Glomerular visceral epithelial cell (primary cell): ENCODE measurements around the gene ADAMTS2.
A peak's percentile ranks its signal among the peaks of the same experiment; 100 is the strongest.

Experiments
- DNase-seq: peaks from one replicate; pipeline ENCODE4 v3.0.0-alpha.2; 2016; ENCODE audit errors: extremely low spot score

The ADAMTS2 gene

DNA sequence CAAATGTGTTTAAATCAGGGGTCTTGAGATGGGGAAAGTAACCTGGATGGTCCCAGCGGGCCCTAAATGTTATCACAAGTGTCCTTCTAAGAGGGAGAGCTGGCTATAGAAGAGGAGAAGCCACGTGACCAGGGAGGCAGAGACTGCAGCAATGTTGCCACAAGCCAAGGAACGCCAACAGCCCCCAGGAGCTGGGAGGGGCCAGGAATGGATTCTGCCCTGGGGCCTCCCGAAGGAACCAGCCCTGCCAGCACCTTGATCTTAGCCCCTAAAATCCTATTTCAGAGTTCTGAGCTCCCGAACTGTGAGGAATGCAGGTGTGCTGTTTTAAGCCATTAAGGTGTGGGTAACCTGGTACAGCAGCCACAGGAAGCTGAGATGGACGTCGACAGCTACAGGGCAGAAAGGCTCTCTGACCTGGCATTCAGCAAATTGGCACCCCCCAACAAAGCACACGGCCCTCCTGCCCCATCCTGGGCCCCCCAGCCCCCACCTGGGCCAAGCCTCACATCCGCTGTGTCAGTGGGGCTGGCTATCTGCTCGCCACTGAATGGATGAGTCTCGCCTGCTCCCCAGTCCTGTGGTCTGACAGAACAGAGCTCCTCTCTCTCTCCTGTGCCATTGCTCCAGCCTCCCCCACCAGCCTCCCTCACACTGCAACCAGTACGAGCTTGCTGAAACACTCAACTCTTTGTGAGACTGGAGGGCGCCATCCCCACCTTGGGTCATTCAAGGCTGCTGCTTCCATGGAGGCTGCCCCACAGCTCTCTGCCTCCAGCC lies 78.8 kb downstream of the ADAMTS2 start:
- no peak for DNase-seq

DNA sequence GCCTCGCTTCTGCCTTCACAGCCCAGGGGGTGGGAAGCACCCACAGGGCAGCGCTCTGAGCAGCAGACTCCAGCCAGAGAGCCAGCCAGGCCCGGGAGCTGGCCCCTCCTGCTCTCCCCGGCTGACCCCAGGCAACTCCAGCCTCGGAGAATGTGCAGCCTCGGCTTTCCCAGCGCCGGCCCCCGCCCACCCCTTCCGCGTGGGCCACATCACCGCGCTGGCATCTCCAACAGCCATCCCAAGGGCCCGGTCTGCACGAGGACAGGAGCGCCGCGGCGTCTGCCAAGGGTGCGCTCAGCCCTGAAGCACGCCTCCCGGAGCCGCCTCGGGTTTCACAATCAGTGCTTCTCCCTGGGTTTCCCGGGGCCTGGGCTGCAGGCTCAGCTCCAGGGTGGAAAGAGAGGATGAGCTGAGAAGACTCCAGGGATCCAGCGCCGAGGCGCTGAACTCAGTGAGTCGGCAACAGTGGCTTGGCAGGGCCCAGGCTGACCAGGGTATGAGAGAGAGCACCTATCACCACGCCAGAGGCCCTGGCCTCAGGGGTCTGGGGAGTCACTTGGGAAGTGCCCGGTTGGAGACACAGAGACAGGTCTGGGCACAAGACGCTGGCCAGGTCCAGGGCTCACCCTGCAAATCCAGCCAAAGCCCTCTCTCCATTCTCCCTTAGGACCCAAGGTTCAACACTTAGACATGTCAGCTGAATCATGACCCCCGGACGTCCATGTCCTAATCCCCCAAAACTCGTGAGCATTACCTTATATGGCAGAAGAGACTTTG lies 79.6 kb downstream of the ADAMTS2 start:
- peak; percentile 25 for DNase-seq

DNA sequence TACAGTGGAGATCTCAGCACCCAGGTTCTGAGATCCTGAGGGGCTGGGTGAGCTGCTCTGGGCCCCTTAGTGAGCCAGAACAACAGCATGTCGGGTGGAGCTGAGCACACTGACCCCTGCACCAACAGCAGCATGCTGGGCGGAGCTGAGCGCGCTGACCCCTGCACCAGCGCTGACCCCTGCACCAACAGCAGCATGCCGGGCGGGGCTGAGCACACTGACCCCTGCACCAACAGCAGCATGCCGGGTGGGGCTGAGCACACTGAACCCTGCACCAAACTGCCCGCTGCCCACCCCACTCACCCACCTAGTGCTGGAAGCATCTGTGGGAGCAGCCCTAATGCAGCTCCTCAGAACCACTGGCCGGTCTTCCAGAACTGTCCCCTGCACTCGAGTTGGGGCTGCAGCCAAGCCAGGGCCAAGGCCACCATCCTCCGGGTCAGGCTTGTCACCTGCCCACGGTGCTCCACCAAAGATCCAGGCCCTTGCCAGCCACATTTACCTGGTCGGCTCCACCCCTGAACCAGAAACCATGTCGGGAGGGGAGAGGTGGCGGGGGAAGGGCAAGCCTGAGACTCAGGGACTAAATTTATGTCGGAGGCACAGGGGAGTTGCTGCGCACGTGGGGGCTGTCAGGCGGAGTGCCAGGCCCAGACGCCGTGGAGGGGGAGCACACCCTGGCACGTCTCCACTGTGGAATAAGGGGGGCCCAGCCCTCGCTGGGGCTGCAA lies 80.3 kb downstream of the ADAMTS2 start:
- no peak for DNase-seq

DNA sequence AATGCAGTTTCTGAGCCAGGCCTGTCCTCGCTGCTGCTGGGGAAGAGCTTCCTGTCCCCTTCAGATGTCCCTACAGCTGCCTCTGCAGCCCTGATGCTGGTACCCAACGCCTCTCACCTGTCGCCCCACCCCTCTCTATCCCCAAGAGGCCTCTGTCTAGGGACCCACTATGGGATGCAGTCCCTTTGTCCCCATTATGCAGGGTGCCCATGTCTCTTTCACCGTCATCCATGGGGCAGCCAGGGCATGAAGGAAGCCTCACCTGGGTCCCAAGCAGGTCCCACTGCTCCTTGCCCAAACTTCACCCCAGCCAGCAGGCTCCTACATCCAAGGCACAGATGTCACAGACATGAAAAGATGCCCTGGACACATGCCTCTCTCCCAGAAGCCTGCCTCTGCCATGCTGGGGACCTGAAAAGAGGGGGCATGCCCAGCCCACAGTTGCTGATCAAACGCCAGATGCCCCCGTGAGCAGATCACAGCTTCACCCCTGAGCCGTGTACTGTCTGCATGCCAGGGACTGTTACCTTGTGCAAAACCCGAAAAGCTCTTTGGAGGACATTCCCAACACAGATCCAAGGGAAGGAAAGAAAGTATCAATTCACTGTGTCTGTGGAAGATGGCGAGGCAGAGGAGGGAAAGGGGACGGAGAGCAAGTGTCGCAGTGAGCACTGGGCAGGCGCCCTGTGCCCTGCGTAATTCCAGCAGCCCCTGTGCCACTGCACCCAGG lies 81.0 kb downstream of the ADAMTS2 start:
- DNase-seq = no peak

DNA sequence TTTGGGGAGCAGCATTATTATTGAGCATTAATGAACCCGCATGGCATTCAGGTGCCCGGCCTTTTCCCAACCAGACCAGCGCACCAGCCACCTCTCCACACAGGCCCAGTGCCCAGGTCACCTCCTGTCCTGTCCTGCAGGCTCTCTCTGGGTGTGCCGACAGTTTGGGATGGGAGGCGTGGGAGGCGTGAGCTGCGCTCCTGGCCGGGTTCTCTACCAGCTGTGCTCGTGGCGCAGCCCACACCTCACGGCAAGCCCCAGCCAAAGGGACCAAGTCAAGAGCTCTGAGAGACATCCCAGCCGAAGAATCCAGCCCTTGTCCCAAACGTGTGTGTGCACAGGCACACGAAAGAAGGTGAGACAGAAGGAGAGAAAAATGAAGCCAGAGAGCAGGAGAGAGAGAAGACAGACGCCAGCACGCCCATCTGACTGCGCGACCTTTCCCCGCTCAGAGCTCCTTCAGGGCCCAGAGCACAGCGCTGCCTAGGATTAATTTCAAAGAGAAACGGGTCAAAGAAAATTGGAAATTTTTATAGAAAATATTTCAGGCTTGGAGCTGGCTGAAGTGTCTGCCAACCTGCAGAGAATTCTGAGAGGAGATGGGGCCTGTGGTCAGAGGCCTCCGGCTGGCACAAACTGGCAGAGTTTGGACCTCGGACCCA lies 81.7 kb downstream of the ADAMTS2 start:
- no peak for DNase-seq

DNA sequence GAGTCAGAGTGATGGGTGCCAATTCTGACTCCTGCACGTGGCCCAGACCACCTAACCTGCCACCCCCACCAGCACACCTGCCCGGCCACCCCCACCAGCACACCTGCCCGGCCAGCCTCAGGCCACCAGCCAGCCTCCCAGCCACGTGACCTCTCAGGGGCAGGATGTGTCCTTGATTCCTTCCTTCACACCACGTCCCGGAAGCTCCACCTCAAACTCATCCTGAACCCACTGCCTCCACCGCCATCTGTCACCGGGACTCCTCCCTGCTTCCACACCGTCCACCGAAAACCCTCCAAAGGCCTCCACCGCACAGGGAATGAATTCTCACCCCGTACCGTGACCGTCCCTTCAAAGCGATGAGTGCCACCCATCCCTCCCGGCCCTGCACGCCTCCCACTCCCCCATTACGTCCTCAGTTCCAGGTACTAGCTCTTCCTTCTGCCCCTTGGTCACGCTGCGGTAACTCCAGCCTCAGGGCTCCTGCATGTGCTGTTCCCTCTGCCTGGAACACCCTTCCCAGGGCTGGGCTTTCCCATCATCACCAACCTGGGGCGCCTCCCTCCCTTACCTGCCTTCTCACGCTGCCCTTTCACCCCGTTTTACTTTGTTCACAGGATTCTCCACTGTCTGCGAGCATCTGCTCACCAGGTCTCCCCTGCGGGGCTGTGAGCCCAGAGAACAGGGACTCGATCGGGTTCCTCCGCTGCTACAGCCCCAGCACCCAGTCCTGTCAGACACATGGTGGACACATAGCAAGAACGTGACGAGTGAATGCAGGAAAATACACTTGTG lies 82.9 kb downstream of the ADAMTS2 start:
- no peak for DNase-seq

DNA sequence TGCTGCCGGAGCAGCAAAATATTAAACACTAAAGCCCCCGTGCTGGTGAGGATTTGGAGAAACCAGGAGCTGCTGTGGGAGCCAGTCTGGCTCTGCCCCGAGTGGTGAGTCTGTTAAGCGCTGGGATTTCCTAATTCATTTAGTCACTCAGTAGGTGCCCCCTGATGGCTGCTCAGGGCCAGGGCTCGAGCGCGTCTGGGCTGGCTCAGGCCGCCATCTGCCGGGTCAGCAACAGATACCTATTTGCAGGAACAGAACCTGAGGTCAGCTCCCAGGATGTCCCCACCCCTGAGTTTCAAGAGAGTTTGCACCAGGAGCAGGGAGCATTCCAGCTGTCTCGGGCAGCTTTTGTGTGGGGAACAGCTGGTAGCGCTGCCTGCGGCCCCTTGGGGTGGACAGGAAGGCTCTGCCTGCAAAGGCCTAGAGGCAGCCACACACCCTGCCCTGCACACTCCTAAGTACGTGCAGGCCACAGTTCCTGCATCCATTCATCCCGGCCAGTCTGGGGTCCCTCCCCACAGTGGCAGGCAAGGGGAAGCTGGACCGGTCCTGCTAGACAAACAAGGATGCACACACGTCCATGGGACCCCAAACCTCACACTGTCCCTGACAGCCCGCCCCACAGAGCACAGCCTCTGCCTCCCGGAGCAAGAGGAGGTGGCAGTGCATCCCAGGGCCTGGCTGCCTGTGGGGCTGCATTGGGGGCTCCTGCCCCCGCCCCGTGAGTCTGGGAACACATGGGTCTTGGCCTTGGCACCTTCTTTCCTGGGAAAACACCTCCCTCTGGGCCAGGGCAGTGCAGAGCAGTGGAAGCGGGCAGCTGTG lies 83.7 kb downstream of the ADAMTS2 start:
- DNase-seq = no peak

DNA sequence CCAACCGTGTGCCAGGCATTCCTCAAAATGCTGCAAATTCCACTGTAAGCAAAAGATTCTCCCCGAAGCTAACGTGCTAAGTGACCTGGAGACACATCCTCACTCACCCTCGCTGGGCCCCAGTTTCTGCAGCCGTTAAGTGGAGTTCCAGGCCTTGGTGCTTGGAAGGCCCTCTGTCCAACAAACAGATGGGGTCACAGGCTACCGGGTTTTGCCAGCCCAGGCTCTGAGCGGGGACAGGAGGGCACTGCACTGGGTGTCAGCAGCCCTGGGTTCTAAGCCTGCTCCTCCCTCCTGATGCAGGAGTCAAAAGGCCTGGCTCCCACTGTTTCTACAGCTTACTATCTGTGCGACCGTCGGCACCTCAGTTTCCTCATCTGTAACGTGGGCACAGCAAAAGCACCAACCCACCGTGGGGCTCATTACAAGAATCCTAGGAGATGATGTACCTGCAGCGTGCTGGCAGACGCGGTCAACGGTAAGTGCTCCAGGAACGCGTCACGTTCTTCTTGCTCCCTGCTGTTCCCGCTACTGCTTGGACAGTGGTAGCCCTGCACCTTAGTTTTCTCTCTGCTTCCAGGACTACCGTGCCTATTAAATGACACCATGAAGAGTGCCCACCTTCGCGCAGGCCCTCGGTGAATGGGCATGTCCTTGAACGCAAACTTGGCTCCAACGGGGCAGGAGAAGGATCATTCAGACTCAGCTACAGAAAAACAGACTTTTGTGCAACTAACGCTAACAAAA lies 84.8 kb downstream of the ADAMTS2 start:
- no peak for DNase-seq

DNA sequence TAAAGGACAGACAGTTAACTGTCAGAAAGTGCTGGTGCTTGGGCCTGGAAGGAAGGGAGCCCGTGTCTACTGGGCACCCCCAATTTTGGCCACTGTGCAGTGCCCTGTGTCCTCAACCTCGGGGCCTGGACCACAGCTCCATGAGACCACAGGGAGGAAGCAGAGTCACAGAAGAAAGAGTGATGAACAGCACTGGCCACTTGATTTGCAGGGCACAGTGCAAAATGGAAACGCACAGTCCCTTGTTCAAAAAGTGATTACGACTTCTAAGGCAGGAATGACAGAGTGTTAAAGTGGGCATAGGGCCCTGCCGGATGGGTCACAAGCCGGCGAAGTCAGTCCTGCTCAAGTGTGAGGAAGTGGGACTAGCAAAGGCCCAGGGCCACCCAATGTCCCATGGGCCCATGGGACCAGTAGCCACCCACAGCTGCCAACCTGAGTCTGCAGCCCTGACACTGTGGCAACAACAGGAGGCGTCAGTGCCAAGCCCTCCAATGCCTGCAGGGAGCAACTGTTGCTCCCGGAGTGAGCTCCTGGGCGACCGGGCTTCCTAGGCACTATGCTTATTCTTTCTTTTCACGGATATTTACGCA lies 85.4 kb downstream of the ADAMTS2 start:
- no peak for DNase-seq

DNA sequence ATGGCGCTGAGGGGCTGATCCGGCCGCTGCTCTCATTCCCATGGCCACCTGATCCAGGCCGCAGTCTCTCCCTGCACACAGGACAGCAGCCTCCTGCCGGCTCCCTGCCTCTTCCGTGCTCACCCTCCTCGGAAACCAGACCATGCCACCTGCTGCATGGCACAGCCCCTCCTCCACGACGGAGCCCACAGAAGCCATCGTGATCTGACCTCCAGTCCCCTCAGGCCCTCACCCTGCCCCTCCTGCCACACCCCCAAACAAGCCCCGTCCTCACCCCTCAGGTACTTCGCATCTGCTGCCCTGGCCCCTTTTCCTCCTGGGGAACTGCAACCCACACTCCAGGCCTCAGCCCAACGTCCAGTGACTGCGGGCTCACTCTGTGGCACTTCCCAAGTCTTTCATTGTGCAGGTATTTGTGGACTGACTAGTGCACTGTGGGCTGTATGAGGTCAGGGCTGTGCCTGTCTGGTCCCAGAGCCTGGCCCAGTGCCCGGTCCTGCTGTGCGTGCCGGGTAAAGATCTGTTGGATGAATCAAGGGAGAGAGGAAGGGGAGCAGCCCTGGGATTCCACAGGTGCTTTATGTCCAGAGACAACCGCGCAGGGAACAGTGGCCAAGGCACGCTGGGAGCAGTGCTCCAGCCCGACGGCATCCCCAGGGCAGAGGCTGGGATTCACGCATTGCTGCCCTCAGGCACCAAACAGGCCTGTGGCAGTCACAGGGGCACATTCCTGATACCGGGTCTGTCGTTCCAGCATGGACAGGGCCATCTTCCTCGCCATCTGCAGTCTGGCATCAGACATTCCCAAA lies 86.1 kb downstream of the ADAMTS2 start:
- no peak for DNase-seq

DNA sequence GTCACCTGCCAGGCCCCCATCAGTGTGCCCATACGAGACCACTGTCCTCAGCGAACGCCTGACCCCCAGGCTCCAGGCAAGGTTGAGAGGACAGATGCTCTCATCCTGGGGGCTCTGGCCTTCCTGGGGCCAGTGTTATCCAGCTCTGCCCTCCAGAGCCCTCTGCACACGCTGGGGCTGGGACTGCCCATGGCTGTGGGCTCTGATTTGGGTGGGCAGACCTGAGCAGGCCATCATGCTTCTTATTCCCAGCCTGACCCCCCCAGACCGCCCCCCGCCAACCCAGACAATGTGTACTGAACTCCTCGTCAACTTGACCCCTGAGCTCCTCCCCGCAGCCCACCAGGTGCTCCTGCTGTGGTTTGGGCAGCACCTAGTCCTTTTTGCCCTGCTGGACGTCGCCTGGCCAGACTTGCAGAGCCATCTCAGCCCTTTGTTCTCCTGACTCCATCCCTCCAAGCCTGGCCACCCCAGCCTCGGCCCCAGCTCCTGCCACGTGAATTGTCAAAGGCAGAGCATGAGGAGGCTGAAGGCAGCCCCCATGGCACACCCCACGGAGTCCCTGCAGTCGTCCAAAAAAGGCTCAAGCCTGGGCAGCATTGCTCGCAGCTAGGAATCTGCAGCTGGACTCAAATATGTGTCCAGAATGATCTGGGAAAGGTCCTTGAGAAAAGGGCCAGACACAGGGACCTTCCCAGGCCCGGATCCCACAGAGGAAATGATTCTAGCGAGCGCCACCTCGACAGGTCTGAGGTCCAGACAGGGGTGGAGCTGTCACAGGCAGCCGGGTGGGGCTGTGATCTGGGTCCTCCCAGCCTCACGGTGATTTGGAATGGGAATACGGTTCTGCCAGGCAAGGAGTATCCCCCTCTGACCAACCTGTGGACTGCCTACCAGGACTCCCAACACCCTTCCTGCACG lies 87.0 kb downstream of the ADAMTS2 start:
- no peak for DNase-seq

DNA sequence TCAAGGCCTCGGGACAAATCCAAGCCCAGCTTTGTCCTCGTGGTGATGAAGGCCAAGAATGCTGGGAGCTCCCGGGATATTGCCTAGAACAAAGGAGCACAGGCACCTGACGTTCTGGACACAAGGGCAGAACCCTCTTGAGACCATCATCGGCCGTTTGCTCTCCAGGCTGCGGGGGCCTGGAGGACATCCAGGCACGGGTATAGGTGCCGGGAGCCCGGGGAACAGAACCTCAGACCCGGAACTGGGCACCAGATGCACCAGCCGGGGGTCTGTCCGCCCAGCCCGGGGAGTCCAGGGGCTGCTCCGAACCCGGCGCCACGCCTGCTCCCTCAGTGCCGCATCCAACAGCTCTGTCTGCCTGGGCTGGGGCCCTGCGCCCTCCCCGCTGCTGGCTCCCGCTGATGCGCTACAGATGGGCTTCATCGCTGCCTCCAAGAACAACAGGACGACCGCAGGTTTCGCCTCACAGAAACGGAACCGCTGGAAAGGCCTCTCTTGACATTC lies 88.0 kb downstream of the ADAMTS2 start:
- DNase-seq = no peak

DNA sequence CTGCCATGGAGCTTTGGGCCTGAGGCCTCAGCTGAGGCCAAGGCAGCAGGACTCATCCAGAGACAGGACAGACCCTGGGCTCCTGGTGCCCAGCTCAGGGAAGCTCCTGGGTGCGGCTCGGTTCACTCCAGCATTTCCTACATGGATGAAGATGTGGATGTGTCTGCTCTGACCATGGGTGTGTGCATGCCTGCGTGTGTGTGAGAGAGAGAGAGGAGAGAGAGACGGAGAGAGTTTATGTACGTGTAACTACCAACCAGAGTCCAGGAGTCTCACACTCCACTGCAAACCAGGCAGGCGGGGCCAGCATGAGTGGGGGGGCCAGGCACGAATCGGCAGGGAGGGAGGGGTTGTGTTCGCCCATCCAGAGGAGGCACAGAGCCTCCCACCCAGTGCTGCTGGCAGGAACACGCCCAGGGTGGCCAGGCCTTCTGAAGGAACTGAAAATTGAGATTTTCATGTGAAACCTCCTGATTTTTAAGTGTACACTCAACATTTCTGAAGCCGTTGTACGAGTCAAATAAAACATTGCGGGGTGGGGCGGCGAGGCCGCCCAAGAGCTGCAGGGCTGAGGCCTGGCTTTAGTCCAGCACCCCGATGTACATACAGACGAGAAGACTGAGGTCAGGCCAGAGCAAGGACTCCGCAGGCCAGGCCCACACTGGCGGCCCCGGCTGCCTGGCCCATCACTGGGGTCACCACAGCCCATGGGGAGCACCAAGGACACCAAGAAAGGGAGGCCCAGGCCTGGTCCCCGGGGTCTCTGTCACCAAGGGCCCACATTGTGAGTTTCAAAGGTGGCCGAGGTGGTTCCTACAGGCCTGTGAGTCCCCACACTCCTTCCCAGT lies 88.7 kb downstream of the ADAMTS2 start:
- DNase-seq = no peak

DNA sequence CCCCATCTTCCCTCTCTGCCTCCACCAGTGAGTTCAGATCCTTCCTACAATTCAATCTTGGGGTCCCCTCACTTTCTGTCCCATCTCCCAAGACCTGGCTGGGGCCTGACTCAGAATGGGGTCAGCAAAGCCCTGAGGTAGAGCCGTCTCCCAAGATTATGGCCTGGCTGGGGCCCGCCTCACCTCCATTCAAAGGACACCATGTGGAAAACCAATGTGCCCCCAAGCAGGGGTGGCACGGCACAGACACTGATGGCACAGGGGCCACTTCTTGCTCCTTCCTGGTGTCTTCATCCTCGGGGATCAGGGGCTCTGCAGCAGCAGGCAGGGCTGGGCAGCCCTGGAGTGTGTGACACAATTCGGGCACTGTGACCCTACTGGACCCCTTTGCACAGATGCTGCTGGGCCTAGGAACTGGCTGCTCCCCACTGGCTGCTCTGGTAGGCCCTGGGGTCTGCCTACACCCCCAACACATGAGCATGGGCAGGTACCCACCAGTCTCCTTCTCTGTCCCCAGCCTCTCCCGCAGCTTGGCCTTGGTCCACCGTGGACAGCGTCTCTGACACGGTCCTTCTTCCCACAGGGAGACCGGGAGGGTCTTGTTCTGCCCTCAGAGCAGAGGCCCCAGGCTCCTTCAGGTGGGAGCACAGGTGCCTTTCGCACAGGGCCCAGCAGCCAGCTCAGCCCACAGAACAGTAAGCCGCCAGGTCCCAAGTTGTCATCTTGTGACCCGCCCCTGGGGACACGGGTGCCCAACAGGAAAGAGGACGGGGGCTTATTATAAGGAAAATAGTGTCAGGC lies 89.5 kb downstream of the ADAMTS2 start:
- no peak for DNase-seq
